IMR-90 (cell line): ENCODE measurements around the gene KRT86. TPM values are rescaled to one million over a fixed set of nuclear protein-coding genes. Genes with fewer than 3 reads are reported as not detected.

Source experiments
- ATAC-seq: fragments of 200-7000 bp; cut with Tn5 transposase; 2 replicates; pipeline ENCODE4 v1.9.1; 2020; ENCODE audit warnings: low read depth, mild to moderate bottlenecking, moderate library complexity
- BruUV-seq: library from RNA; stranded (reverse); fragments of 400-500 nt; replicated peaks from 2 replicates; lab custom pipeline; 2021; lab: Mats Ljungman, UMichigan
- CTCF ChIA-PET: fragments of 300-600 bp; formaldehyde crosslinking; extraction: SDS; loops from one replicate; lab custom pipeline; 2021; ENCODE audit warnings: antibody characterized with exemption; lab: Yijun Ruan, JAX
- POLR2A ChIA-PET: fragments of 300-600 bp; sonication (Branson Sonifier 250); formaldehyde crosslinking; loops from one replicate; lab custom pipeline; 2022; ENCODE audit warnings: antibody characterized with exemption; ENCODE audit not compliant: unreplicated experiment; lab: Charles Lee
- DNase-seq: peaks from one replicate; pipeline ENCODE4 v3.0.0; 2013
- H2AFZ ChIP-seq: replicated peaks from 2 replicates; pipeline ENCODE3; 2013; ENCODE audit warnings: low read length, mild to moderate bottlenecking; ENCODE audit not compliant: poor library complexity
- H2AK5ac ChIP-seq: 2 replicates; pipeline ENCODE4 v1.6.1; 2013; ENCODE audit warnings: low read depth, low read length, inconsistent platforms
- H2AK9ac ChIP-seq: replicated peaks from 2 replicates; pipeline ENCODE3; 2013; ENCODE audit warnings: mild to moderate bottlenecking, low read depth, low read length, moderate library complexity; ENCODE audit not compliant: poor library complexity
- H2BK120ac ChIP-seq: 2 replicates; pipeline ENCODE4 v1.6.1; 2013; ENCODE audit warnings: low read depth, low read length, inconsistent platforms
- H2BK15ac ChIP-seq: 3 replicates; pipeline ENCODE4 v1.6.1; 2013; ENCODE audit warnings: low read depth, low read length, inconsistent platforms
- H2BK20ac ChIP-seq: 2 replicates; pipeline ENCODE4 v1.6.1; 2013; ENCODE audit warnings: low read depth, mild to moderate bottlenecking, inconsistent platforms, low read length, moderate library complexity
- H2BK5ac ChIP-seq: 2 replicates; pipeline ENCODE4 v1.6.1; 2013; ENCODE audit warnings: mild to moderate bottlenecking, low read depth, low read length, inconsistent platforms; ENCODE audit not compliant: poor library complexity, severe bottlenecking
- H3K14ac ChIP-seq: replicated peaks from 2 replicates; pipeline ENCODE4 v1.6.1; 2013; ENCODE audit warnings: low read depth, low read length, inconsistent platforms
- H3K18ac ChIP-seq: 2 replicates; pipeline ENCODE4 v1.6.1; 2013; ENCODE audit warnings: low read depth, low read length, control low read depth
- H3K23ac ChIP-seq: 2 replicates; pipeline ENCODE4 v1.6.1; 2013; ENCODE audit warnings: low read depth, low read length, inconsistent platforms
- H3K27ac ChIP-seq: 2 replicates; pipeline ENCODE4 v1.5.1; 2013; ENCODE audit warnings: mild to moderate bottlenecking, control low read depth, low read length; ENCODE audit not compliant: insufficient read depth
- H3K27me3 ChIP-seq: 2 replicates; pipeline ENCODE4 v1.6.1; 2013; ENCODE audit warnings: low read length; ENCODE audit not compliant: control insufficient read depth, insufficient read depth
- H3K36me3 ChIP-seq: 2 replicates; pipeline ENCODE4 v1.6.1; 2013; ENCODE audit warnings: low read length, mixed read lengths; ENCODE audit not compliant: control insufficient read depth, insufficient read depth
- H3K4ac ChIP-seq: 2 replicates; pipeline ENCODE4 v1.6.1; 2013; ENCODE audit warnings: low read depth, low read length, inconsistent platforms
- H3K4me1 ChIP-seq: 2 replicates; pipeline ENCODE4 v1.6.1; 2013; ENCODE audit warnings: low read length, mixed read lengths; ENCODE audit not compliant: control insufficient read depth, insufficient read depth
- H3K4me2 ChIP-seq: 2 replicates; pipeline ENCODE4 v1.6.1; 2013; ENCODE audit warnings: low read depth, mild to moderate bottlenecking, control low read depth, low read length, moderate library complexity
- H3K4me3 ChIP-seq: 2 replicates; pipeline ENCODE4 v1.5.1; 2013; ENCODE audit warnings: low read depth, mild to moderate bottlenecking, control low read depth, low read length, moderate library complexity; ENCODE audit not compliant: insufficient read depth
- H3K56ac ChIP-seq: 2 replicates; pipeline ENCODE4 v1.6.1; 2013; ENCODE audit warnings: low read length, inconsistent platforms; ENCODE audit not compliant: insufficient read depth; ENCODE audit errors: extremely low read depth
- H3K79me1 ChIP-seq, 2 experiments: 2 replicates each; pipeline ENCODE4 v1.6.1; 2013; ENCODE audit warnings: low read length in 2 of 2, inconsistent platforms in 1 of 2, low read depth in 1 of 2
- H3K9ac ChIP-seq: 2 replicates; pipeline ENCODE4 v1.6.1; 2013; ENCODE audit warnings: low read depth, low read length, control low read depth
- H3K9me1 ChIP-seq: 2 replicates; pipeline ENCODE4 v1.6.1; 2013; ENCODE audit warnings: low read length, inconsistent platforms; ENCODE audit not compliant: insufficient read depth
- H3K9me3 ChIP-seq: 2 replicates; pipeline ENCODE4 v1.6.1; 2013; ENCODE audit warnings: low read length; ENCODE audit not compliant: control insufficient read depth, insufficient read depth
- H4K20me1 ChIP-seq: 2 replicates; pipeline ENCODE4 v1.6.1; 2013; ENCODE audit warnings: low read length, inconsistent platforms; ENCODE audit not compliant: insufficient read depth
- H4K5ac ChIP-seq: 2 replicates; pipeline ENCODE4 v1.6.1; 2013; ENCODE audit warnings: mild to moderate bottlenecking, low read depth, low read length, control low read depth
- H4K8ac ChIP-seq, 2 experiments: 2 replicates each; pipeline ENCODE4 v1.6.1; 2013; ENCODE audit warnings: low read depth in 2 of 2, low read length in 2 of 2, control low read depth in 1 of 2, inconsistent platforms in 1 of 2
- H4K91ac ChIP-seq: 2 replicates; pipeline ENCODE4 v1.6.1; 2013; ENCODE audit warnings: low read depth, low read length, inconsistent platforms; ENCODE audit not compliant: insufficient read depth
- CEBPB ChIP-seq: IDR thresholded peaks from 2 replicates; pipeline ENCODE4 v1.6.1; 2012; ENCODE audit warnings: low read depth, low read length, improper control_type of control experiment
- CHD1 ChIP-seq: IDR thresholded peaks from 2 replicates; pipeline ENCODE4 v1.6.1; 2012; ENCODE audit warnings: low read depth, low read length, improper control_type of control experiment
- CTCF ChIP-seq: conservative IDR thresholded peaks from 2 replicates; pipeline ENCODE4 v1.5.1; 2012; ENCODE audit warnings: mild to moderate bottlenecking, low read depth, low read length, improper control_type of control experiment
- FOS ChIP-seq: fragments of 150-350 bp; IDR thresholded peaks from 2 replicates; pipeline ENCODE4 v1.6.1; 2016; ENCODE audit warnings: low read depth, low read length
- MAFK ChIP-seq: IDR thresholded peaks from 2 replicates; pipeline ENCODE4 v1.6.1; 2012; ENCODE audit warnings: low read depth, low read length, improper control_type of control experiment
- MAZ ChIP-seq: IDR thresholded peaks from 2 replicates; pipeline ENCODE4 v1.6.1; 2012; ENCODE audit warnings: low read depth, mild to moderate bottlenecking, low read length, improper control_type of control experiment, moderate library complexity, borderline replicate concordance
- MXI1 ChIP-seq: IDR thresholded peaks from 2 replicates; pipeline ENCODE4 v1.6.1; 2012; ENCODE audit warnings: low read depth, mild to moderate bottlenecking, low read length, moderate library complexity, borderline replicate concordance
- NFE2L2 ChIP-seq: fragments of 150-350 bp; IDR thresholded peaks from 2 replicates; pipeline ENCODE4 v1.6.1; 2016; ENCODE audit warnings: low read depth, mild to moderate bottlenecking, low read length
- POLR2A ChIP-seq: IDR thresholded peaks from 2 replicates; pipeline ENCODE4 v1.6.1; 2012; ENCODE audit warnings: mild to moderate bottlenecking, low read depth, low read length
- RAD21 ChIP-seq: IDR thresholded peaks from 2 replicates; pipeline ENCODE4 v1.6.1; 2012; ENCODE audit warnings: low read length, improper control_type of control experiment
- RCOR1 ChIP-seq: IDR thresholded peaks from 2 replicates; pipeline ENCODE4 v1.6.1; 2012; ENCODE audit warnings: mild to moderate bottlenecking, low read length, improper control_type of control experiment; ENCODE audit not compliant: insufficient replicate concordance
- RFX5 ChIP-seq: IDR thresholded peaks from 2 replicates; pipeline ENCODE4 v1.8.0; 2012; ENCODE audit warnings: low read depth, mild to moderate bottlenecking, low read length, moderate library complexity
- USF2 ChIP-seq: fragments of 150-350 bp; IDR thresholded peaks from 2 replicates; pipeline ENCODE4 v1.6.1; 2017; ENCODE audit warnings: mild to moderate bottlenecking, antibody characterized with exemption, low read length, low read depth
- WGBS, 2 experiments: methylation state at CpG; one replicate each; pipeline versions ENCODE4 v1.1.5 to v1.1.7; 2013; ENCODE audit warnings: missing lambda C conversion rate in 2 of 2; ENCODE audit not compliant: insufficient read length in 1 of 2; ENCODE audit errors: extremely low coverage in 2 of 2; 5-methylcytosine and 5-hydroxymethylcytosine counted together
- dilution Hi-C: fragments of 300-500 bp; cut with HindIII; formaldehyde crosslinking; loops from one replicate; pipeline ENCODE4 v1.14.3; 2018; ENCODE audit warnings: low sequenced_read_pairs; ENCODE audit not compliant: unreplicated experiment
- in situ Hi-C: fragments of 300-500 bp; cut with MboI; formaldehyde crosslinking; loops from 3 replicates; pipeline ENCODE4 v1.14.3; 2019; ENCODE audit warnings: low sequenced_read_pairs, inconsistent platforms, mixed read lengths
- intact Hi-C: fragments of 100-400 bp; cut with micrococcal nuclease; formaldehyde crosslinking; loops from 2 replicates; pipeline ENCODE4 v1.10.0; 2022
- polyA plus RNA-seq, 3 experiments: library from polyadenylated mRNA; depleted of rRNA; stranded (reverse); fragments of >200 nt; gene quantifications; 2 replicates each; pipeline ENCODE4 v1.2.3, GENCODE V29; 2012; ENCODE audit warnings: low replicate concordance in 1 of 3
- total RNA-seq: library from RNA; depleted of rRNA; stranded (reverse); fragments of >200 nt; gene quantifications from 2 replicates; pipeline ENCODE4 v1.2.3, GENCODE V29; 2012
- TF ChIP-seq, protein P1 (sequence below): fragments of 150-350 bp; IDR thresholded peaks from 2 replicates; pipeline ENCODE4 v1.6.1; 2016; ENCODE audit warnings: low read depth, mild to moderate bottlenecking, low read length, moderate library complexity, borderline replicate concordance

Gene KRT86
- total and polyA plus RNA-seq, 2 of the 4 experiments (the other 2 are of a cell fraction), result not detected

- Histone ChIP-seq H4K91ac (peak overlapping the region; percentile 24), H3K4me3 (no peak overlapping the region), H3K27me3 (peaks cover 2% of the 10 kb centered on the region; the same call in 1 of the 2 replicates), H3K9me1 (peaks cover 43% of the 10 kb centered on the region), H2AFZ (no peak overlapping the region), H3K14ac (no peak overlapping the region; the same call in none of the 2 replicates), H3K27ac (no peak overlapping the region), H4K20me1 (peaks cover 5% of the 10 kb centered on the region; the same call in 1 of the 2 replicates), H2BK20ac (peak overlapping the region; percentile 66), H2AK9ac (peak overlapping the region; percentile 52), H3K9me3 (no peaks in the 10 kb centered on the region), H3K9ac (no peak overlapping the region), H2BK5ac (no peak overlapping the region), H3K4ac (peak overlapping the region; percentile 41), H3K4me1 (peaks cover 24% of the 10 kb centered on the region), H3K36me3 (no peaks in the 10 kb centered on the region), H3K79me1 (peaks cover 0 to 8% of the 10 kb centered on the region in 2 experiments; a peak in 1 of 4 replicates), H3K56ac (no peak overlapping the region), H3K23ac (no peak overlapping the region), H3K4me2 (no peak overlapping the region), H2BK15ac (peak overlapping the region; percentile 20; the same call in 1 of the 3 replicates), H4K5ac (no peak overlapping the region), H4K8ac (peak overlapping the region in 1 of 2 experiments; percentile 91; a peak in 1 of 4 replicates), H2AK5ac (peak overlapping the region; percentile 97), H3K18ac (no peak overlapping the region), H2BK120ac (peak overlapping the region; percentile 99)
- DNase-seq, result no peak
- in situ Hi-C loops, result no loop called here
- dilution Hi-C loops, result no loop called here
- intact Hi-C loops, result loop anchor here (2.0 to 5.0 kb wide), 2 partner anchors 45 to 49 kb away; partner anchors contain the start of gene KRT7
- no TSS peak for BruUV-seq
- no peak for ATAC-seq
- CTCF ChIA-PET, result interaction anchor here (0.6 to 2.9 kb wide), 2 partner anchors 57 to 252 kb away, joined by 4 to 14 read pairs; no protein-coding TSS in a partner anchor
- 72% methylated on average over 4 of the region's 9 CpGs; no CpG with 5 or more reads in 1 of the 2 experiments for WGBS, 2 experiments
- POLR2A ChIA-PET, result no interaction called here
- TF ChIP-seq POLR2A (no peak), USF2 (no peak), CHD1 (no peak), NFE2L2 (no peak), MAFK (no peak), RFX5 (no peak), MAZ (no peak), RAD21 (no peak), RCOR1 (no peak), CEBPB (no peak), FOS (no peak), MXI1 (no peak), CTCF (no peak)
- TF ChIP-seq, protein P1, sequence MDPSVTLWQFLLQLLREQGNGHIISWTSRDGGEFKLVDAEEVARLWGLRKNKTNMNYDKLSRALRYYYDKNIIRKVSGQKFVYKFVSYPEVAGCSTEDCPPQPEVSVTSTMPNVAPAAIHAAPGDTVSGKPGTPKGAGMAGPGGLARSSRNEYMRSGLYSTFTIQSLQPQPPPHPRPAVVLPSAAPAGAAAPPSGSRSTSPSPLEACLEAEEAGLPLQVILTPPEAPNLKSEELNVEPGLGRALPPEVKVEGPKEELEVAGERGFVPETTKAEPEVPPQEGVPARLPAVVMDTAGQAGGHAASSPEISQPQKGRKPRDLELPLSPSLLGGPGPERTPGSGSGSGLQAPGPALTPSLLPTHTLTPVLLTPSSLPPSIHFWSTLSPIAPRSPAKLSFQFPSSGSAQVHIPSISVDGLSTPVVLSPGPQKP, result no peak
Observed at GRCh38 chr12:52277486-52278245, 3.2 kb downstream of the KRT86 start.
